ENCODE results near the gene EEIG2.

DNA sequence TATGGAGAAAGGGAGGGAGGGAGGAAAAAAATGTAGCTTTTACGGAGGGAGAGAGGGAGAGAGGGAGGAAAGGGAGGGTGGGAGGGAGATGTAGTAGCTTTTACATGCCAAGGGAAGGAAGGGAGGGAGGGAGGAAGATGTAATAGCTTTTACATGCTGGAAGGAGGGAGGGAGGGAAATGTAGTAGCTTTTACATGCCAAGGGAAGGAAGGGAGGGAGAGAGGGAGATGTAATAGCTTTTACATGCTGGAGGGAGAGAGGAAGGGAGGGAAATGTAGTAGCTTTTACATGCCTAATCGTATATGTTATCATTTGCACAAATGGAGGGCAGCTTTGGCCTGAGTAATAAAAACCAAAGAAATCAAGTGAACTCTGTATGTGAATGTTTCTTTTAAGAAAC, 35.6 kb downstream of the EEIG2 start:
- TF ChIP-seq, protein P1, sequence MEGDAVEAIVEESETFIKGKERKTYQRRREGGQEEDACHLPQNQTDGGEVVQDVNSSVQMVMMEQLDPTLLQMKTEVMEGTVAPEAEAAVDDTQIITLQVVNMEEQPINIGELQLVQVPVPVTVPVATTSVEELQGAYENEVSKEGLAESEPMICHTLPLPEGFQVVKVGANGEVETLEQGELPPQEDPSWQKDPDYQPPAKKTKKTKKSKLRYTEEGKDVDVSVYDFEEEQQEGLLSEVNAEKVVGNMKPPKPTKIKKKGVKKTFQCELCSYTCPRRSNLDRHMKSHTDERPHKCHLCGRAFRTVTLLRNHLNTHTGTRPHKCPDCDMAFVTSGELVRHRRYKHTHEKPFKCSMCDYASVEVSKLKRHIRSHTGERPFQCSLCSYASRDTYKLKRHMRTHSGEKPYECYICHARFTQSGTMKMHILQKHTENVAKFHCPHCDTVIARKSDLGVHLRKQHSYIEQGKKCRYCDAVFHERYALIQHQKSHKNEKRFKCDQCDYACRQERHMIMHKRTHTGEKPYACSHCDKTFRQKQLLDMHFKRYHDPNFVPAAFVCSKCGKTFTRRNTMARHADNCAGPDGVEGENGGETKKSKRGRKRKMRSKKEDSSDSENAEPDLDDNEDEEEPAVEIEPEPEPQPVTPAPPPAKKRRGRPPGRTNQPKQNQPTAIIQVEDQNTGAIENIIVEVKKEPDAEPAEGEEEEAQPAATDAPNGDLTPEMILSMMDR (IDR thresholded peaks at IDR 0.05; ENCODE audit: insufficient read depth, low read depth, low read length) = no peak
- TF ChIP-seq EZH2 (IDR thresholded peaks at IDR 0.05; ENCODE audit: insufficient read depth, low read length) = no peak
